ENCODE measurements around the gene PCGF3.
"Not testable (repeated sequence)": the region's sequence is repeated elsewhere in the genome, so short reads cannot be mapped to it uniquely, and the experiment has no call there.

PCGF3 gene

GRCh38 chr4:689723-690122 lies 15.9 kb upstream of the PCGF3 start:
- intact Hi-C loops (cut with DNase I), result no loop called here
- DNase-seq, result peak in 1 of 42 donors; percentile 27

- DNase-seq, result no peak
- intact Hi-C loops (cut with DNase I), result no loop called here
Observed at GRCh38 chr4:692771-693554, 12.7 kb upstream of the PCGF3 start.

DNA sequence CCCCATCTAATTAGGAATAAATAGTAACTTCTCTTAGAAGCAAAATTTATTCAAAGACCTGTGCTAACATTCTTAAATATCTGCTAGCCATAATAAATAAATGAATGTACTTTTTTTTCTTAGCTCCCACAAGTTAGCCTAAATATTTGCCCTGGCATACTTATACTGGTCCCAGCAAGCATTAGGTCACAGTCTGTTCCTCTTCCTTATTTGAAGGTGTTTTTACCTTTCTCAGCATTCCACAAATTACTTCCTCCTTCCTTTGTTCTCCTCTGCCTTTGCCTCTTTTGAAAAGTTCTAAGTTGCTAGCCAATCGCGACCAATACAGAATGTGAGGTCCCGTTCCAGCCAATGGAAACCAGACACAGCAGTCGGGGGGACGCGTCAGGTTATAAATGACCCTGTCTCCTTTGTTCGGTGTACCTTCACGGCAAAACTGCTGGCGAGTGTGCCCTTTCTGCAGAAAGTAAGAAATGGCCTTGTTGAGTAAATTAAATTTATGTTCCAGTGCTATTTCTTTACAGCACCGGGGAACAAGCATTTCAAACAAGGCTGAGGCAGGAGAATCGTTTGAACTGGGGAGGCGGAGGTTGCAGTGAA lies 11.2 kb upstream of the PCGF3 start:
- DNase-seq; intact Hi-C loops (cut with DNase I): not testable (repeated sequence)

- intact Hi-C loops (cut with DNase I), result no loop called here
- no peak for DNase-seq
Observed at GRCh38 chr4:699816-700580, 5.6 kb upstream of the PCGF3 start.

GRCh38 chr4:700587-701264 lies 4.9 kb upstream of the PCGF3 start:
- no peak for DNase-seq
- intact Hi-C loops (cut with DNase I), result no loop called here

DNA sequence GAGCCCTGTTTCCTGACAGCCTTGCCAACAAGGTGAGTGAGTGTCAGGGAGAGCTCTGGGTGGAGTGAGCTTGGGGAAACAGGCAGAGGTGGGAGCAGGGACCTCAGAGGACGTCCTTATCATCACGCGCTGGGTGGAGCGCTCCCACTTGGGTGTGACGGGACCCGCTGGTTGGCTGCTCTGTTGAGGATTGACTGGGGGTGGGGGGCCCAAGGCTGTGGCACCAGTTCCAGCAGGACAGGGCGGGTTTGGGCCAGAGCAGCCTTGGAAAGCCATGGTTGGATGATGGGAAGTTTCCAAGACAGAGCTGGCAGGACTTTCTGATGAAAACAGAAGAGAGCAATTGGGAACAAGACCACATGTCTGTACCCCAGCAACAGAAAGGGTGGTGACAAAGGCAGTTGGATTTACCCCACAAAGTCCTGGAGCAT lies 3.0 kb upstream of the PCGF3 start:
- peak in 3 of 42 donors; percentile 7 to 30 (median 27) for DNase-seq
- intact Hi-C loops (cut with DNase I), result no loop called here

DNA sequence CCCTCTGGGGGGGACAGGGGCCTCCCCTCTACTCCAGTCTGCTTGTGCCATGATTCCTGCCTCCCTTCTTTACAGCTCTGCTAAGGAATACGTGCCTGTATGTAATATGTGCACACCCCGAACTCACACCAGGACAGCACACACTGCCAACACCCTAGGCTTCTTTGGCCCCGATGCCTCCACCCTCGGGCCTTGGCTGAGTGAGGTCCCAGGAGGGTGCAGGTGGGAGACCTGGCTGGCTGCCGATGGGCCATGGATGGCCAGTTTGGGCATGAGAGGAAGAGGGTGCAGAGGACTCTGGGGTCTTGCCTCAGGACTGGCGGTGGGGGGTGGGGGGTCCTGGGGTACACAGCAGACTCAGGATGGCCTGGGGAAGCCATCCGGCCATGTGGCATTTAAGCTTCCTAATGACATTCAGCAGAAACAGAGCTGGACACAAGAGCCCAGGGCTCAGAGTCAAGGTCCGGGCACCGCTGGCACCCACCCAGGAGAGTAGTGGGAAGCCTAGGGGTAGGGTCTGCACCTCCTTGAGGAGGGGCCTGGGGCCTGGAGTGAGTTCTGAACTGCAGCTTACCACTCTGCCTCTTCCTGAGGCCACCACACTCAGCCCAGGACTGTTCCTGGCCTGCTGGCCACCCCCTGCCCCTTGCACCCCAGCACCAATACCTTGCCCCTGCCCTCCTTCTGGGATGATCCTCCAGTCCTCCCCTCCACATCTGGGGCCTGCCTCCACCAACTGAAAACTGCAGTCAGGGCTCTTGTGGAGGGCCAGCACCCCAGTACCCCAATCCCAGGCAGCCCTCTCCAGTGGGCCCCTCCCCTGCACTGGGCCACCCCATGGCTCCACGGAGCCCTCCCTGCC lies 2.1 kb upstream of the PCGF3 start:
- intact Hi-C loops (cut with DNase I), result no loop called here
- no peak for DNase-seq

- intact Hi-C loops (cut with DNase I), result no loop called here
- no peak for DNase-seq
Observed at GRCh38 chr4:704198-704891, 1.3 kb upstream of the PCGF3 start.

GRCh38 chr4:704971-705277 lies 708 bp upstream of the PCGF3 start:
- intact Hi-C loops (cut with DNase I), result no loop called here
- DNase-seq, result no peak

DNA sequence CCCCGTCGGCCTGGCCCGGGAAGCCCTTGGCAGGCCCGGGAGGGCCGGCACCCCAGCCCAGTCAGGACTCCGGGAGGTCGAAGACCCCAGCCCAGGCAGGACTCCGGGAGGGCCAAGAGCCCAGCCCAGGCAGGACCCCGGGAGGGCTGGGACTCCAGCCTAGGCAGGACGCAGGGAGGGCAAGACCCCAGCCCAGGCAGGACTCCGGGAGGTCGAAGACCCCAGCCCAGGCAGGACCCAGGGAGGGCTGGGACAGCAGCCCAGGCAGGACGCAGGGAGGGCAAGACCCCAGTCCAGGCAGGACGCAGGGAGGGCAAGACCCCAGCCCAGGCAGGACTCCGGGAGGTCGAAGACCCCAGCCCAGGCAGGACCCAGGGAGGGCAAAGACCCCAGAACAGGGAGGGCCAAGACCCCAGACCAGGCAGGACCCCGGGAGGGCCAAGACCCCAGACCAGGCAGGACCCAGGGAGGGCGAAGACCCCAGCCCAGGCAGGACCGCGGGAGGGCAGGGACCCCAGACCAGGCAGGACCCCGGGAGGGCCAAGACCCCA lies 526 bp downstream of the PCGF3 start:
- DNase-seq; intact Hi-C loops (cut with DNase I): not testable (repeated sequence)

GRCh38 chr4:706834-707598 lies 1.4 kb downstream of the PCGF3 start:
- intact Hi-C loops (cut with DNase I), result no loop called here
- DNase-seq, result no peak

- intact Hi-C loops (cut with DNase I), result no loop called here
- DNase-seq, result no peak
Observed at GRCh38 chr4:707929-708630, 2.4 kb downstream of the PCGF3 start.

DNA sequence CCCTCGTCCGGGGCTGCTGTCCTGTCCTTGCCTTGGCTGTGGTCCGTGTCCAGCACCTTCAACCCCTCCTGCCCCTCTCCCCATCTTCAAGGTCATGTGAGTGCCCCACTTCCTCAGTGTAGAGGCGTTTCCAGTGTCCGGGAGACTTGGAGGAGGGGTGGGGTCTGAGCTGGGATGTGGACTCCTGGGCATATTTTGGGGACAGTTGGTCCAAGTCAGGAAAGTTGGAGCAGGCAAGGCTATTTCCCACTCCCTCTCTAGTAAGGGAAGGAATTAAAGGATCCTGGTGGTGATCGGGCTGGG lies 3.0 kb downstream of the PCGF3 start:
- intact Hi-C loops (cut with DNase I), result no loop called here
- no peak for DNase-seq

- DNase-seq, result no peak
- intact Hi-C loops (cut with DNase I), result no loop called here
Observed at GRCh38 chr4:709348-709747, 3.7 kb downstream of the PCGF3 start.

DNA sequence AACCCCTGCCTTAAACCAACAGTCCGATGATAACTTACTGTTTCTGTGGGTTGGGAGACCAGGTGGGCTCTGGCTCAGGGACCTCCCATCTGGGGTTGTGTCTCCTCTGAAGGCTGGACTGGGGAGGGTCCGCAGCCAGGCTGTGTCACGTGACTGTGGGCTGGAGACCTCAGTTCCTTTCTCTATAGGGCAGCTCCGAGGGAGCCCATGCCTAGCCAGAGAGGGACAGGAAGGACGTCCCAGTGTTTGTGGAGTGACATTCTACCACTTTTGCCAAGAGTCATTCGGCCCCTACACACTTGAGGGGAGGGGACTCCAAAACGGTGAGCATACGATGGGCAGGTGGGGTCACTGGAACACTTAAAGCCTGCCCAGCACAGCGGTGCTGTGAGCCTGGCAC lies 4.5 kb downstream of the PCGF3 start:
- DNase-seq, result no peak
- intact Hi-C loops (cut with DNase I), result no loop called here

DNA sequence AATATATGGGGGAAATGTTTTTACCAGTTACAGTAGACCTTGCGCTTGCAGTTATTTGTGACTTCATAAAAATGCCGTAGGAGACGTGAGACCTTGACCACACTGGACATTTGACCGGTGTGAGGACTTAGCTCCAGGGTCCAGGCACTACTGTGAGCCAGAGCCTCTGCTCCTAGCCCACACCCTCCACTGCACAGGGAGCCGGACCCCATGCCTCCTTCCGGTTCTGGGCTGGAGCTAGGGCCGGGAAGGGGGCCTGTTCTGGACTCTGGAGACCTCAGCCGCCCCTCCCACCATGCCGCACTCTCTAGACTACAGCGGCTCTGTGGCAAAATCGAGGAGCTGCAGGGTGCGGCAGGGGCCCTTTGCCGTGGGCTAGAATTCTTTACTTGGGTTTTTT lies 5.3 kb downstream of the PCGF3 start:
- DNase-seq, result no peak

DNA sequence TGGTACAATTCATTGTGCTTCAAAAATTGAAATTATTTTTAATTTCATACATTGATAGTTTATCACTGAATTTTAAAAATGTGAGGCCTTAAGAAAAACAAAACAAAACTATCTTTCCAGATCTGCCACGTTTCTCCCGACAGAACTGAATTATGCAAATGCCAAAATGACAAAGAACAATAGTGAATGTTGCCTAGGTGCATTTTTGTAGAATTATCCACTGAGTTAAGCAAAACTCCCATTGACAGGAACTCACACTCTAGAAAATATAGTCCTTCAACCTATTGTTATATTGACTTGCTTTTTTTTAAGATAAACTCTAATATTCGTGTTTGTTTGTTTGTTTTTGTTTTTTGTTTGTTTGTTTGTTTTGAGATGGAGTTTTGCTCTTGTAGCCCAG lies 6.5 kb downstream of the PCGF3 start:
- DNase-seq, result no peak
- intact Hi-C loops (cut with DNase I), result no loop called here

More for the DNA sequence above, 5.3 kb downstream of the PCGF3 start:
- intact Hi-C loops (cut with DNase I), result no loop called here

Measured in head of caudate nucleus (tissue), 42 donors.